Subcutaneous abdominal adipose tissue (tissue), 5 donors: ENCODE data around the gene RBMY1J.
"Not testable (repeated sequence)": the region's sequence is repeated elsewhere in the genome, so short reads cannot be mapped to it uniquely, and the experiment has no call there.

Experiments used
- H3K27ac ChIP-seq: one replicate; pipeline ENCODE4 v1.7.0; 2013; ENCODE audit warnings: low read depth, mild to moderate bottlenecking, inconsistent platforms, low read length, moderate library complexity
- H3K27me3 ChIP-seq, 5 donors: one replicate each; pipeline ENCODE4 v1.7.0; 2013; ENCODE audit warnings: low read length in 5 of 5, inconsistent platforms in 1 of 5; ENCODE audit not compliant: control insufficient read depth in 5 of 5, insufficient read depth in 4 of 5
- H3K36me3 ChIP-seq, 5 donors: one replicate each; pipeline ENCODE4 v1.7.0; 2013; ENCODE audit warnings: low read length in 5 of 5; ENCODE audit not compliant: control insufficient read depth in 5 of 5, insufficient read depth in 5 of 5
- H3K4me1 ChIP-seq, 5 donors: one replicate each; pipeline ENCODE4 v1.7.0; 2013; ENCODE audit warnings: low read length in 5 of 5, mild to moderate bottlenecking in 3 of 5, moderate library complexity in 1 of 5; ENCODE audit not compliant: control insufficient read depth in 5 of 5, insufficient read depth in 5 of 5
- H3K4me3 ChIP-seq, 5 donors: one replicate each; pipeline ENCODE4 v1.7.0; 2013; ENCODE audit warnings: low read length in 5 of 5, low read depth in 1 of 5
- H3K9ac ChIP-seq, 5 donors: one replicate each; pipeline ENCODE4 v1.7.0; 2013; ENCODE audit warnings: low read length in 5 of 5, mild to moderate bottlenecking in 4 of 5, moderate library complexity in 3 of 5
- H3K9me3 ChIP-seq, 5 donors: one replicate each; pipeline ENCODE4 v1.7.0; 2013; ENCODE audit warnings: low read length in 5 of 5; ENCODE audit not compliant: control insufficient read depth in 5 of 5
- donor health status: healthy.
- donor health status: healthy.
- donor health status: healthy.
- donor health status: healthy.
- donor health status: healthy.

The RBMY1J gene

GRCh38 chrY:22403110-22403509, at the start of gene RBMY1J:
RBMY1J (plus strand) TSS chrY:22403410; CDS start chrY:22405448, 2,038 bp downstream.
- not testable (repeated sequence) for H3K4me3 ChIP-seq, H3K4me1 ChIP-seq, H3K27me3 ChIP-seq, H3K9ac ChIP-seq, H3K9me3 ChIP-seq, H3K27ac ChIP-seq, H3K36me3 ChIP-seq

- Histone ChIP-seq H3K27ac (no peak overlapping the region), H3K36me3 (no peaks in the 10 kb centered on the region), H3K9me3 (no peaks in the 10 kb centered on the region), H3K4me1 (no peaks in the 10 kb centered on the region), H3K4me3 (no peak overlapping the region), H3K9ac (no peak overlapping the region), H3K27me3 (no peaks in the 10 kb centered on the region)
These were observed 35.8 kb upstream of the RBMY1J start for GRCh38 chrY:22367416-22367815.

GRCh38 chrY:22370623-22371022, 32.6 kb upstream of the RBMY1J start:
- Histone ChIP-seq H3K4me1 (no peaks in the 10 kb centered on the region), H3K36me3 (no peaks in the 10 kb centered on the region), H3K9me3 (no peaks in the 10 kb centered on the region), H3K27ac (no peak overlapping the region), H3K27me3 (no peaks in the 10 kb centered on the region), H3K9ac (no peak overlapping the region), H3K4me3 (no peak overlapping the region)

GRCh38 chrY:22373494-22373893, 29.7 kb upstream of the RBMY1J start:
- no peak overlapping the region for H3K27ac ChIP-seq
- no peaks in the 10 kb centered on the region for H3K27me3 ChIP-seq
- no peak overlapping the region for H3K4me3 ChIP-seq
- no peaks in the 10 kb centered on the region for H3K36me3 ChIP-seq
- H3K9me3 ChIP-seq: no peaks in the 10 kb centered on the region
- H3K4me1 ChIP-seq: no peaks in the 10 kb centered on the region
- H3K9ac ChIP-seq: no peak overlapping the region

- H3K36me3 ChIP-seq, H3K9ac ChIP-seq, H3K27me3 ChIP-seq, H3K4me3 ChIP-seq, H3K4me1 ChIP-seq, H3K9me3 ChIP-seq, H3K27ac ChIP-seq: not testable (repeated sequence)
These were observed 41.6 kb downstream of the RBMY1J start for GRCh38 chrY:22444718-22445396.

- not testable (repeated sequence) for H3K4me3 ChIP-seq, H3K27me3 ChIP-seq, H3K9ac ChIP-seq, H3K36me3 ChIP-seq, H3K27ac ChIP-seq, H3K4me1 ChIP-seq, H3K9me3 ChIP-seq
These were observed 52.3 kb downstream of the RBMY1J start for GRCh38 chrY:22455522-22455921.

DNA sequence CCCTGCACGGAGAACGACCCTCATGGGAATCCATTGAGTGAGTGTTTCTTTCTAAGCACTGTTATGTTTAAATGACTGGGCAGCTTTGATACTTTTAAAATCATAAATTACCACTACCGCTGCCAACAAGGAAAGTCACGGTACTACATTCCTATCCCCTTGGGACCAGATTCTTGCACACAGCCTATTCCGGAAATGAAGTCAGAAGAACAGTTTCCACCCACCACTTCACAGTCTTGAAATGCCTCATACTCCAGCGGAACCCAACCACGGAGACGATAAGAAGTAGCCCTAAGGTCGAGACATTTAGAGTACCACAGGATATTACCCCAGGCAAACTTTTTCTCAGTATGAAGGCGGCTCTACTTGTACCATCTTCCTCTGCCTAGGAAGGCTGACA, 58.8 kb downstream of the RBMY1J start:
- H3K36me3 ChIP-seq, H3K9me3 ChIP-seq, H3K4me1 ChIP-seq, H3K27me3 ChIP-seq, H3K4me3 ChIP-seq, H3K27ac ChIP-seq, H3K9ac ChIP-seq: not testable (repeated sequence)
